Psoas muscle (tissue), 8 donors: ENCODE data around the gene AJUBA. TPM values are rescaled to one million over a fixed set of nuclear protein-coding genes. Genes with fewer than 3 reads are reported as not detected.
A peak's percentile ranks its signal among the peaks of the same experiment; 100 is the strongest.

Source experiments
- ATAC-seq, 4 donors: fragments of 200-7000 bp; cut with Tn5 transposase; one replicate each; pipeline ENCODE4 v1.9.1; 2020; ENCODE audit warnings: moderate library complexity in 3 of 4, mild to moderate bottlenecking in 2 of 4
- DNase-seq, 2 donors: peaks; one replicate each; pipeline ENCODE4 v3.0.0-alpha.2; 2020
- H3K27ac ChIP-seq: fragments of 200-600 bp; one replicate; pipeline ENCODE4 v1.8.0; 2022
- H3K27me3 ChIP-seq, 3 donors: fragments of 200-600 bp in 1 of 3; one replicate each; pipeline versions ENCODE4 v1.6.1 to v1.8.0; 2013 to 2022; ENCODE audit warnings: low read length in 2 of 3, mild to moderate bottlenecking in 2 of 3, moderate library complexity in 1 of 3; ENCODE audit not compliant: insufficient read depth in 3 of 3
- H3K36me3 ChIP-seq, 2 donors: fragments of 200-600 bp in 1 of 2; one replicate each; pipeline versions ENCODE4 v1.6.1 to v1.8.0; 2013 to 2022; ENCODE audit warnings: low read depth in 1 of 2, mild to moderate bottlenecking in 1 of 2, moderate library complexity in 1 of 2; ENCODE audit not compliant: insufficient read depth in 1 of 2
- H3K4me1 ChIP-seq: fragments of 200-600 bp; one replicate; pipeline ENCODE4 v1.8.0; 2022
- H3K4me3 ChIP-seq: fragments of 200-600 bp; one replicate; pipeline ENCODE4 v1.8.0; 2022; ENCODE audit warnings: mild to moderate bottlenecking
- H3K9me3 ChIP-seq: fragments of 200-600 bp; one replicate; pipeline ENCODE4 v1.8.0; 2022
- CTCF ChIP-seq: fragments of 200-600 bp; IDR thresholded peaks from one replicate; pipeline ENCODE4 v1.8.0; 2022; ENCODE audit warnings: antibody characterized with exemption
- WGBS, 3 donors: extraction: QIAGEN DNeasy Blood & Tissue Kit; methylation state at CpG; one replicate each; pipeline versions ENCODE4 v1.1.6 to v1.1.7; 2013; 5-methylcytosine and 5-hydroxymethylcytosine counted together
- intact Hi-C, 2 donors: fragments of 100-400 bp; cut with DNase I; formaldehyde crosslinking; loops; one replicate each; pipeline versions ENCODE4 v1.11.0 to v1.14.2; 2022
- polyA plus RNA-seq, 3 donors: library from polyadenylated mRNA; stranded (reverse); fragments of 200-250 nt; gene quantifications; one replicate each; pipeline ENCODE4 v1.2.3, GENCODE V29; 2013
- total RNA-seq, 4 donors: library from RNA; stranded (reverse); fragmentation: NEBNext Ultra II Directional in 2 of 4; extraction: Animal tissue kit (Norgen Biotek cat#: 25700) in 2 of 4; gene quantifications; one replicate each; pipeline versions ENCODE4 v1.2.1 to v1.2.4, GENCODE V29; 2021 to 2023
- donor health status: healthy with polysubstance abuse.
- donor health status: DM: no; HTN: no; CAD: no; lungs with moderate emphysema.
- donor health status: Bipolar disorder and iron deficiency.
- donor health status: healthy.
- donor health status: DM: yes; HTN: yes; CAD: no.
- donor health status: DM: no; HTN: no; CAD: no.
- donor health status: DM: no; HTN: no; CAD: no.
- donor health status: DM: yes; HTN: yes; CAD: no.

AJUBA gene
- total and polyA plus RNA-seq, 7 donors: 0.65 to 1.5 (median 0.95) TPM

GRCh38 chr14:22979748-22980392 is 2.5 kb downstream of the AJUBA start:
- 51 to 63% (median 53%) methylated on average over 8 of the region's 8 CpGs for WGBS, 3 donors
- no peak for ATAC-seq
- no peak for DNase-seq
- Histone ChIP-seq H3K27me3 (peaks cover 0 to 38% (median 20%) of the 10 kb centered on the region in 3 donors), H3K4me1 (peaks cover 14% of the 10 kb centered on the region), H3K36me3 (no peaks in the 10 kb centered on the region), H3K9me3 (no peaks in the 10 kb centered on the region), H3K4me3 (peak overlapping the region; percentile 71), H3K27ac (no peak overlapping the region)
- intact Hi-C loops: loop anchor here (5.0 to 10.0 kb wide), 2 partner anchors 45 to 423 kb away; no protein-coding TSS in a partner anchor
- no peak for TF ChIP-seq CTCF

- intact Hi-C loops: no loop called here
These were observed 3.2 kb downstream of the AJUBA start for GRCh38 chr14:22978981-22979671.

GRCh38 chr14:22978487-22978837 is 3.9 kb downstream of the AJUBA start:
- intact Hi-C loops: no loop called here
- H3K27ac ChIP-seq: no peak overlapping the region
- WGBS, 3 donors: 62 to 67% (median 67%) methylated on average over 3 of the region's 3 CpGs
- H3K4me3 ChIP-seq: no peak overlapping the region
- H3K9me3 ChIP-seq: no peaks in the 10 kb centered on the region
- DNase-seq (no peak), ATAC-seq (no peak)
- H3K36me3 ChIP-seq: no peaks in the 10 kb centered on the region
- no peak for TF ChIP-seq CTCF
- H3K27me3 ChIP-seq: peaks cover 0 to 38% (median 20%) of the 10 kb centered on the region in 3 donors
- H3K4me1 ChIP-seq: peaks cover 14% of the 10 kb centered on the region

More at GRCh38 chr14:22978981-22979671, 3.2 kb downstream of the AJUBA start:
- H3K27me3 ChIP-seq: peaks cover 0 to 38% (median 20%) of the 10 kb centered on the region in 3 donors
- H3K4me1 ChIP-seq: peaks cover 14% of the 10 kb centered on the region
- no peak overlapping the region for H3K27ac ChIP-seq
- DNase-seq: no peak
- no peaks in the 10 kb centered on the region for H3K36me3 ChIP-seq
- H3K9me3 ChIP-seq: no peaks in the 10 kb centered on the region
- no peak for ATAC-seq
- WGBS, 3 donors: 58 to 71% (median 62%) methylated on average over 5 of the region's 5 CpGs
- H3K4me3 ChIP-seq: no peak overlapping the region
- TF ChIP-seq CTCF: no peak

GRCh38 chr14:22977684-22978486 is 4.5 kb downstream of the AJUBA start:
- DNase-seq: peak in 1 of 2 donors; percentile 38
- Histone ChIP-seq H3K27ac (no peak overlapping the region), H3K36me3 (no peaks in the 10 kb centered on the region), H3K4me3 (no peak overlapping the region), H3K9me3 (no peaks in the 10 kb centered on the region), H3K4me1 (peaks cover 9% of the 10 kb centered on the region), H3K27me3 (peaks cover 0 to 36% (median 20%) of the 10 kb centered on the region in 3 donors)
- no peak for TF ChIP-seq CTCF
- intact Hi-C loops: no loop called here
- WGBS, 3 donors: 41 to 52% (median 46%) methylated on average over 6 to 8 of the region's 8 CpGs
- no peak for ATAC-seq
